GM18526 (cell line): ENCODE data around the gene RORC.

ENCODE experiments used
- POLR2A ChIP-seq: IDR thresholded peaks from 3 replicates; pipeline ENCODE4 v1.6.1; 2011; ENCODE audit not compliant: insufficient read length; ENCODE audit errors: extremely low read depth

Gene RORC

DNA sequence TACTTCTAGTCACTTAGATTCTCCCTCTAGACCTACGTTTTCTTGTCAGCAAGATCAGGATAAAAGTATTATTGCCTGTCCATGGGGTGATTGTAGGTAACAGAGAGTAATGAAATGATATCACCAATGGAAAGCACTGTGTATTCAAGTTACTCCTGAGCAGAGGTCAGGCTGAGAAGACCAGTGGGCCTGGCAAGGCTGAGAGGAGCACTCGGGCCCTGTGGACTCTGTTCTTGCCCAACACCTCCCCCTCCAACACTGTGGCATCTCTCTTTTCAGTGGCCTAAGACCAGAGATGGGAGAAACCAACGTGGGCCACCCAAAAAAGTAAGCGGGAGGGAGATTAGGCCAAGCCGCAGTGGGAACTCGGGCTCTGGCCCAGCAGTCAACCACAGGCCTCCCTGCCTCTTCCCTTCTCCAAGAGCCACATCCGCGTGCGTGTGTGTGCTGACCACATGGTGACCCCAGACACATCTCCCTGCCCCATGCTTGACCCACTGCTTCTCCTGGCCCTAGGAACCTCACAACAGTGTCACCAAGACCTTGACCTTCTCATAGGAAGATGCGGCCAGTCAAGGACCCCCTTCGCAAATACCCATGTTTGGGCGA, 12.3 kb downstream of the RORC start:
- TF ChIP-seq POLR2A: no peak

DNA sequence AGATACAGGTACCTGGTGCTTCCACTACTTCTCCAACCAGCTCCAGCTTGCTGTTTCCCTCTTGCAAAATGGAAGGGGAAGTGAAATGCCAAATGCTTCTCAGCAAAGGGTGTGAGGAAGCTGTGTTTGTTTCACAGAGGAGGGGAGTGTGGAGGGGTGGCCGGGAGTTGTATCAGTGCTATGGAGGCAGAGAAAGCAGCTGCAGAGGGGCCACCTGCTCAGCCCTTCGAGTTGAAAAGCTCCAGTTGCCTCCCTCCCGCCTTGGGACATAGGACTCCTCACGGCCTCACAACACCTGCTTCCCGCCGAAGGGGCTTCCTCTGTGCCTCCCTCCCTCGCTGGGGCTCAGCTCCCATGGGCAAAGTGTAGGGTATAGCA, 14.3 kb downstream of the RORC start:
- TF ChIP-seq POLR2A: no peak

DNA sequence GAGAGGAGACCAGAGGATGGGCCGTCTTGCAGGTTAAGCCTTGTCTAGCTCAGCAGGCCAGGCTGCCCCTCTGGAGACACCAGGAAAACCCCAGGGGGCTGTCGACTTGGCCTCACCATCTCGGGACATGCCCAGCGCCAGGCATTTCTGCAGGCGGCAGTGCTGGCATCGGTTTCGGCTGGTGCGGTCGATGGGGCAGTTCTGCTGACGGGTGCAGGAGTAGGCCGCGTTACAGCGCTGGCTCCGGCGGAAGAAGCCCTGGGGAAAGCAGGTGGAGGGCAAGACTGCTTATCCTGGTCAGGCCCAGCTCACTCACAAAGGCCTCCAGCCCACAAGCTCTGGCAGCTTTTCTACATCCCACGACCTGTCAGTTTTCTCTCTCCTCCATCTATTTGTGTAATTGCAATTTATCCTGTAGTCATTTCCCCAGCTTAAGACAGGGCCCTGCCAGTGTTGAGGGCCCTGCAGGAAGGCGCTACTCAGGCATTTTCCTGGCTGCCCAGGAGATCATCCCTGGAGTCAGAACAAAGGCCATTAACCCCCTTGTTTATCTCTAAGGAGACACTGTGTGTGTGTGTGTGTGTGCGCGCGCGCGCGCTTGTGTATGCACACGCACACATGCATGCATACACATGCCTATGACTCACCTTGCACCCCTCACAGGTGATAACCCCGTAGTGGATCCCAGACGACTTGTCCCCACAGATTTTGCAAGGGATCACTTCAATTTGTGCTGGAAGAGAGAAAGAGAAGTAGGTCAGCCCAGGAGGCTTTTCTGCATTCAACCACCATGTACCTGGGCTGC, 14.9 kb downstream of the RORC start:
- no peak for TF ChIP-seq POLR2A

DNA sequence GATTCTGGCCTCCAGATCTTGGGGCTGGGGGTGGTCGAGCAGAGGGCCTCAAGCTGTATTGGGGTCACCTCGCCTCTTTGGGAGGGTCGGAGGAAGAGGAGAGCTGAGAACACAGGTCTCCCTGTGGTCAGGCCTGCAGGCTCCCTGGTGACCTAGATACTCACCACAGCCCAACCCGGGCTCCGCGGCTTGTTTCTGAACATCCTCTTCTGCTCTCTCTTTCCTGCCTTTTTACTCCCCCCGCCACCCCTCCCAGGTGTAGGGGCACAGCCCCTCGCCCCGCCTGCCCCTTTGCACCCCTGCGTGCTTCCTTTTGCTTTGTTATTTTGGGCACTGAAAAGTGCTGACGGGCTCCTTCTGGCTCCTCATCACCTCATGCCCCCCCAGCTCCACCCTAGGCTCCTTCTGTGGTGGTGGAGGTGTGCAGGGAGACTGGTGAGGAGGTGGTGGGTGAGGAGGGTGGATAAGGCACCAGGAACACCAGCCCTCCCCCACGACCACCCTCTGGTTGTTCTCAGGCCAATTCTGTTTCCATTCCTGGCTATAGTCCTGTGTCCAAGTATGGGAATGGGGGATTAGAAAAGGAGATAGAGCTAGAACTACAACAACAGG, 15.8 kb downstream of the RORC start:
- TF ChIP-seq POLR2A: no peak

DNA sequence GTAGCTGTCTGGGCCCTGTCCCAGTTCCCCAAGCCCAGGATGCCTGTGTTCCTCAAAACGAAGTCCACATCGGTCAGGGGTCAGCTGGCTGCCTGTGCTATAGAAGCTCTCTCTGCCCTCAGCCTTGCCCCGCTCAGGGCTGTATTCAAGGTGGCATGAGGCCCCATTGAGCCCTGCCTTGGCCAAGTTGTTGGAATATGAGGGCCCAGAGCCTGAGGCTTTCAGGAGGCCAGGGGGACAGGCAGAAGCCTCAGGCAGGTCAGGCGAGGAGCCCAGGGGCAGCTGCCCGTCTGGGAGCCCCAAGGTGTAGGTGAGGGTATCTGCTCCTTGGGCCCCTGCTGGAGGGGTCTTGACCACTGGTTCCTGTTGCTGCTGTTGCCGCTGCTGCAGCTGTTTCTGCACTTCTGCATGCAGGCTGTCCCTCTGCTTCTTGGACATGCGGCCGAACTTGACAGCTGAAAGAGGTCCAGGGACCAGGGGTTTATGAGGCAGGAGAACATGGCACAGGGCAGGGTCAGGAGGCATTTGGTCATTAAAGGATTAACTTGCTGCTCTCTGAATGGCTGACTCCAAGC, 16.5 kb downstream of the RORC start:
- TF ChIP-seq POLR2A: no peak

DNA sequence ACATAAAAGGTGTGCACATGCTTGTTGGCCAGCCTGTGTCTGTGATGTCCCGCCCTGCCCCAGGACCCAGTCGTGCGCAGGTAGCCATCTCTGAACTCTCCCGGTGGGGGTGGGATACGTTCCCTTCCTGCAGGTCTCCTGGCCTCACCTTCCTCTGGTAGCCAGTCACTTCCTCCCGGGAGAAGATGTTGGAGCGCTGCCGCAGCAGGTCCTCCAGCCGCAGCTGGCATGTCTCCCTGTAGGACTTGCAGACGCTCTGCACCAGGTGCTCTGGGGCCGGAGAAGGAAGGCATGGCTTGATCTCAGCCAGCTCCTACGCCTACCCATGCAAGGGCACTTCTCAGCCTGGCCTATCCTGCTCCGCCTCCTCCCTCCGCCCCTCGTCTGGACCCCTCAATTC, 17.2 kb downstream of the RORC start:
- TF ChIP-seq POLR2A: no peak

DNA sequence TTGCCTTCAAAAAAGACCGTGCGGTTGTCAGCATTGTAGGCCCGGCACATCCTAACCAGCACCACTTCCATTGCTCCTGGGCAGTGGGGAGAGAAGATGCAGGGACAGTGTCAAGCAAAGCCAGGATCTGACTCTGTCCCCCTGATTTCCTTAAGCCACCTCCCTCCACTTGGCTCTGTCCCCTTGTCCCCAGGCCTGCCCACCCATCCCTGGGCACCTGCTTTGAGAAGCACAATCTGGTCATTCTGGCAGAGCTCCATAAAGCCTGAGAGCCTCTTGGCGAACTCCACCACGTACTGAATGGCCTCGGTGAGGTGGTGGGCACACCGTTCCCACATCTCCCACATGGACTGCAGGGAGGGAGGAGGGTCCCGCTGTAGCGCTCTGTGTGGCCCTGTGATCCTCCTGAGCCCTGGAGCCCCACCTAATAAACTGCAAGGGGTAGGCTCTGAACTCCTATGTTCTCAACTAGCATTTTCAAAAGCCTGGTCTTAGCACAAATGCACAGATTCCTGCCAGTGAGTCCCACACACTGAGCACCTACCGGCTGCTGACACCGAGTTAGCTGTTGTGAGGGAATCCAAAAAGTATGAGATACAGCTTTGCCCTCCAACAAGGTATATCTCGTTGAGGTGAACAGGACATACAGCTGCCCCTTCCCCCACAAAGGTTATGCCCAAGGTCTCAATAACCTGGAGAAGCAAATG, 18.2 kb downstream of the RORC start:
- TF ChIP-seq POLR2A: no peak

DNA sequence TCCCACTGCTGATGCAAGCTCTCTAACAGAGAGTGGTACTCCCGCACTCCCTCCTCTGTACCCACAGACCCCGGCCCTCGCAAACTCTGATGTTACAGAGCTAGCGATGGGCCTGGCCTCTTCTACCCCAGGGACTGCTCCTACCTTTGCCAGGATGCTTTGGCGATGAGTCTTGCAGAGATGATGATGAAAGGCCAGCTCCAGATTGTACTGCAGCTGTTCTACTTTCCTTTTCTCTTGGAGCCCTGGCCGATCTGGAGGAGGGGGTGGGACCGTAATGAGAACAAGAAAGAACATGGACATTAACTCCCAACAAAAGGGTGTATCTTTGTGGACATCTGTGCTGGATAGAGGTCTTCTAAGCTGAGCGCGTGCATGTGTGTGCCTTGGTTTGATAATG, 20.4 kb downstream of the RORC start:
- no peak for TF ChIP-seq POLR2A

DNA sequence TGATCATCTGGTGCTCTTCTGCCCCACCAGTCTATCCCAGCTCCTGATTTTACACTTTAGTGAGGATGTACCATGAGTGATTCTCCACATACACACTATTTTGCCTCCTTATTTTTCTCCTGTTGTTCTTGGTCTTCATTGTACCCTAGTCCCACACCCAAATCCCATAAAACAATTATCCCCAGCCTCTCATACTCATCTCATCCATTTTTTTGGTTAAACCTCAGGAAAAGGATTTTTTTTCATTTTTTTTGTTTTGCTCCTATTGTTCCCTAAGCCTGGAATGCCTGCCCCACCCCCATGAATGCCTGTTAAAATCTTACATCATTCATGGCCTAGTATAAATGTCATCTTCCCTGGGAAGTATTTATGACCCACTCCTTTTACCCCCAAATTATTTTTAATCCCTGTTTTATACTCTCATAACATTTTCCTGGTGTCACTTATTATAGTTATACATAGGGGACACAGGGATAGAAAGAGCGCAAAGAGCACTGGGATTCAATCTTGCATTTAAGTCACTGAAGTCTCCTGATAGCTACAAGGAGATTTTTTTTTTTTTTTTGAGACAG, 21.5 kb downstream of the RORC start:
- TF ChIP-seq POLR2A: no peak

DNA sequence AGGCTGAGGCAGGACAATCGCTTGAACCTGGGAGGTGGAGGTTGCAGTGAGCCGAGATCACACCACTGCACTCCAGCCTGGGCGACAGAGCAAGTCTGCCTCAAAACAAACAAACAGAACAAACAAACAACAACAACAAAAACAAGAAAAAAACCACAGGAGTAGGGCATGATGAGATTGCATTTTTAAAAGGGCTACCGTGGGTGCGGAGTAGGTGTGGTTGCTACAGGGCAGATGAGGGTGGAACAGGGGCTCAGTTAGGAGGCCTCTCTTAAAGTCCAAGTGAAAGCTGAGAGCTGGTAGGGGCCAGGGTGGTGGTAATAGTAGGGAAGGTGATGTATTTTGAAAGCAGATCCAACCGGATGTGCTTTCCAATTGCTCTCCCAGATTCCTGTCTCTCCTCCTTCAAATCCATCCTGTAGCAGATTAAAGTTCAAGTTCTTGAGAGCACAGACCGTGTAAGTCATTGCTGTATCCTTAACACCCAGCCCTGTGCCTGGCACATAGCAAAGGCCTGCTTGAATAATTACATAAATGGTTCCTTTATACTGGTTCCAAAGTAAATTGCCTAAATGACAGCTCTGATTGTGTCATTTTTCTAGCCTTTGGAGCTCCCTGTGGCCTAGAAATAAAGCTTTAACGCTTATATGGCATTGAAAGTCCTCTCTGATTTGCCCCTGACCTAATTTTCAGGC, 22.2 kb downstream of the RORC start:
- TF ChIP-seq POLR2A: no peak

DNA sequence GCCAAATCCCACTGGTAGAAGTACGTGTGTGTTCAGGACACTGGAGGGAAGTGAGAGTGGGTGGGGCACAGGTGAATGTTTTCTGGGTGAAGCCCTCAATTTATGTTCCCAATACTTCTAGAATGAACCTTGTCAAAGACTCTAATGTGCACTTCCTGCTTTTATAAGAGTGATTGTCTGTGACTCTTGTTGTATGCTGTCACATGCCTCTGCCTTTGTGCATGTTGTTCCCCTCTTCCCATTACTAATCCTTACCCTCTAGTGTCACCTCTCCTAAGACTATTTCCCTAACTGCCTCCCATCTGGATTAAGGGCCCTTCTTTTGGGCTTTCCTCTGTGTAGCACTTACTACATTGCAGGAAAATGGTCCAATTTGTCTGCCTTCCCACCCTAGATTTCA, 23.8 kb downstream of the RORC start:
- no peak for TF ChIP-seq POLR2A

DNA sequence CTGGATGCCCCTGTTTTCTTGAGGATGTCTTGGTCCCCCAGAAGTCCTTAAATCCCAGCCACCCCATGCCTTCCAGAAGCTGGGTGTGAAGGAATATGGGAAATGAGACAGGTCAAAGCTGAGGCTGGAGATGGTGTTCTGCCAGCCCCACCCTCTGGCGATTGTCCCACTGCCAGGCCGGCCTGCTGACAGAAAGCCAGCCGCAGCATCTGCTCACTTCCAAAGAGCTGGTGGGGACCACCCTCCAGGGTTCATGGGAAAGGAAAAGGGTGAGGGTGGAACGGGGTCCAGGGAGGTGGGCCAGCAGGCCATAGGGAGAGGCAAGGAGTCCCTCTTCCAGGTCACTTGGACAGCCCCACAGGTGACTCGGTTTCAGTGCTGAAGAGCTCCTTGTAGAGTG, 24.5 kb downstream of the RORC start:
- no peak for TF ChIP-seq POLR2A

DNA sequence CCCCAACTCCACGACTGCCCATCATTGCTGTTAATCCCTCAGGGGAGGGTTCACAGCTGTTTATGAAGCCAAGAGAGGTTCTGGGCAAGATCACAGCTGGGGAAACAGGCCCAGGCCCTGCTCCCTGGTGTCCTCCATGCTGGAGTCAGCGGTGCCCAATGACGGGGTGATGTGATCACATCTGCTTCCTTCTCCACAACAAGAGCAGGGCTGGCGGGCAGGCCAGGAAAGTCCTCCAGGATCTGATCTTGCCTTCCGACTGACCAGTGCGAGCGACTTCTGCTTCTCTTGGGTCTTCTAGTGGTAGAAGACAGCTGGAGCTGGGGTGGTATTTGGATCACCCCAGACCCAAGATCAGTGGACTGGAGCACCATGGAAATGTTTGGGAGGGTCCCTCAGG, 25.4 kb downstream of the RORC start:
- TF ChIP-seq POLR2A: no peak

DNA sequence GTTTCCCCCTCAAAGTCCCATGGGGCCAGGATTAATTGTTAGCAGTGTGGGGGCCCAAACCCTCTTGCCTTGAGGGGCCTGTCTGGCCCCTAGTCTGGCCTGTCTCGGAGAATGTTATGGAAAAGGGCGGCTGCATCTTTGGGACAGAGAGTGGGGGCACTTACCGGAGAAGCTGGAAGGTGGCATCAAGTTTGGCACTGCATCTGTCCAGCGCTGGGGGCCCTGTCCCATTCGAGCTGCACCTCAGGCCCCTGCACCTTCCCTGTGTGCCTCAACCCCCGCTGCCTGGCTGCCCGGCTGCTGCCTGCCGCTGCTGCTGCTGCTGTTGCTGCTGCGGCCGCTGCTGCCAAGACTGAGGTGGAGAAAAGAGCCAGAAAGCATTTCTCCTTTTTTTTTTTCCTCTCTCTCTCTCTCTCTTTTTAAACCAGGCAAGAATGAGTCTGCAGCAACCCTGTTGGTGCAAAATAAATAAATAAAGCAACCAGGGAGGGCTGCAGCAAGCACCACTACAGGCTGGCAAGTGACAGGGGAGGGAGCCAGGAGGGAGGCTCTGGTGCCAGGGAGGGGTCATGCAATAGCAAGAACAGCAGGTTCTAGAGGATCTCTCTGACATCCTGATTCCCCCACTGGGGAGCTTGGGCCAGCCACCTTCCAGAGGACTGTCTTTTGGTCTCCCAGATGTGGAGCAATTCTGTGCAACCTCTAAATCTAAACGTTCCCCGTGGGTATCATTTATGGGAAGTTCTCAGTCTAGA, 26.4 kb downstream of the RORC start, which contains the start of gene LINGO4:
Gene LINGO4 (minus strand): TSS at position 354 of the 755 bp plus-strand sequence. CDS start 2,715 bp downstream, outside the sequence.
- no peak for TF ChIP-seq POLR2A

DNA sequence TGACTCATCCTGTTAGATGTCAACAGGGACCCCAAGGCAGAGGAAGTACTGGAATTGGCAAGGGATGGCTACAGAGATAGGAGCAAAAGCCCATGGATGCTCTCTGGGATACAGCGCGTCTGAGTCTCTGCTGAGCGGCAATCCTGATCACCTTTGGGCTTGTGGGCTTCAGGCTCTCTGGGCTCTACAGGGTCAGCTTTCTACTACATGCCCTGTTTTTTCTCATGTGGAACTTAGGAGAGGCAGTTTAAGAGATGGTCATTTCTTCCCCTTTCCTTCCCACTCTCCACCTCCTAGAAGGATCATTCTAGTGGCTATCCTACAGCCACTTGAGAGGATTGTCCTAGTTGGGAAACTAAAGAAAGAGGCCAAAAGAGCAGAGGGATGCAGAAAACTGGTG, 27.7 kb downstream of the RORC start:
- TF ChIP-seq POLR2A: no peak
